SK-N-SH (cell line): Measurements from ENCODE around the gene SPDEF. TPM values are rescaled to one million over a fixed set of nuclear protein-coding genes. Genes with fewer than 3 reads are reported as not detected.

Experiments
- CTCF ChIA-PET: fragments of 300-600, 350-600 bp; formaldehyde crosslinking; extraction: SDS; loops from one replicate; lab custom pipeline; 2021; lab: Yijun Ruan, JAX
- POLR2A ChIA-PET: fragments of 350-600 bp; sonication (Branson Sonifier 250); formaldehyde crosslinking; extraction: SDS; loops from one replicate; lab custom pipeline; 2020; ENCODE audit warnings: antibody characterized with exemption, inconsistent platforms; lab: Yijun Ruan, JAX
- DNase-seq: peaks from one replicate; pipeline ENCODE4 v3.0.0; 2012
- H2AFZ ChIP-seq: fragments of 200-600 bp; sonication (generic); 2 replicates; pipeline ENCODE4 v1.8.1; 2016; ENCODE audit warnings: antibody characterized with exemption, mild to moderate bottlenecking, low read depth
- H3F3A ChIP-seq: fragments of 200-600 bp; sonication (generic); replicated peaks from 2 replicates; pipeline ENCODE3; 2016; ENCODE audit warnings: antibody characterized with exemption, mild to moderate bottlenecking; ENCODE audit not compliant: insufficient read depth
- H3K27ac ChIP-seq, 2 experiments: fragments of 200-500 bp in 1 of 2; fragments of 200-600 bp in 1 of 2; sonication (Bioruptor generic) in 1 of 2; sonication (generic), shearing (Covaris generic) in 1 of 2; 2 replicates each; pipeline versions ENCODE4 v1.5.1 to v1.6.1; 2014 to 2016; ENCODE audit warnings: low read depth in 2 of 2, inconsistent platforms in 1 of 2, low read length in 1 of 2, mild to moderate bottlenecking in 1 of 2, mixed read lengths in 1 of 2
- H3K27me3 ChIP-seq: fragments of 200-600 bp; sonication (generic), shearing (Covaris generic); 2 replicates; pipeline ENCODE4 v1.6.1; 2016; ENCODE audit warnings: mixed run types; ENCODE audit not compliant: insufficient read depth
- H3K36me3 ChIP-seq, 2 experiments: fragments of 200-500 bp in 1 of 2; fragments of 200-600 bp in 1 of 2; sonication (Bioruptor generic) in 1 of 2; sonication (generic) in 1 of 2; replicated peaks in 1 of 2; 2 replicates each; pipeline versions ENCODE3 to v1.5.1; 2014 to 2016; ENCODE audit warnings: low read length in 1 of 2, mild to moderate bottlenecking in 1 of 2; ENCODE audit not compliant: insufficient read depth in 2 of 2, control insufficient read depth in 1 of 2
- H3K4me1 ChIP-seq, 2 experiments: fragments of 200-500 bp in 1 of 2; fragments of 200-600 bp in 1 of 2; sonication (Bioruptor generic) in 1 of 2; sonication (generic), shearing (Covaris generic) in 1 of 2; 2 replicates each; pipeline versions ENCODE4 v1.5.1 to v1.6.1; 2014 to 2016; ENCODE audit warnings: low read depth in 1 of 2, low read length in 1 of 2, mixed run types in 1 of 2; ENCODE audit not compliant: insufficient read depth in 2 of 2, control insufficient read depth in 1 of 2
- H3K4me2 ChIP-seq: fragments of 200-600 bp; sonication (generic), shearing (Covaris generic); 2 replicates; pipeline ENCODE4 v1.6.1; 2017; ENCODE audit warnings: mixed run types
- H3K4me3 ChIP-seq, 2 experiments: fragments of 200-500 bp in 1 of 2; fragments of 200-600 bp in 1 of 2; sonication (Bioruptor generic) in 1 of 2; sonication (generic), shearing (Covaris generic) in 1 of 2; 2 replicates each; pipeline versions ENCODE4 v1.5.1 to v1.8.1; 2014 to 2016; ENCODE audit warnings: low read depth in 2 of 2, inconsistent platforms in 1 of 2, low read length in 1 of 2, mild to moderate bottlenecking in 1 of 2, mixed read lengths in 1 of 2, moderate library complexity in 1 of 2
- H3K79me2 ChIP-seq: fragments of 200-600 bp; sonication (generic); 2 replicates; pipeline ENCODE4 v1.8.1; 2017; ENCODE audit warnings: mild to moderate bottlenecking; ENCODE audit not compliant: insufficient read depth
- H3K9ac ChIP-seq: fragments of 200-600 bp; sonication (generic); 2 replicates; pipeline ENCODE4 v1.6.1; 2017; ENCODE audit warnings: mixed run types
- H3K9me2 ChIP-seq: fragments of 200-600 bp; sonication (generic); 2 replicates; pipeline ENCODE4 v1.6.1; 2017; ENCODE audit warnings: mixed run types
- H3K9me3 ChIP-seq: fragments of 200-600 bp; sonication (generic); 2 replicates; pipeline ENCODE4 v1.6.1; 2017; ENCODE audit warnings: mixed run types, mild to moderate bottlenecking, moderate library complexity
- H4K20me1 ChIP-seq: fragments of 200-600 bp; sonication (generic); 2 replicates; pipeline ENCODE4 v1.6.1; 2017; ENCODE audit warnings: mild to moderate bottlenecking, mixed run types; ENCODE audit not compliant: insufficient read depth
- CHD2 ChIP-seq: fragments of 150-350 bp; IDR thresholded peaks from 2 replicates; pipeline ENCODE4 v1.6.1; 2018; ENCODE audit warnings: low read length; ENCODE audit not compliant: partially characterized antibody
- ELF1 ChIP-seq: IDR thresholded peaks from 2 replicates; pipeline ENCODE4 v1.4.0; 2012
- EZH2phosphoT487 ChIP-seq: fragments of 200-600 bp; sonication (generic); IDR thresholded peaks from 2 replicates; pipeline ENCODE4 v1.6.1; 2017; ENCODE audit warnings: low read depth, mixed run types, mild to moderate bottlenecking, antibody characterized with exemption, moderate library complexity, borderline replicate concordance
- FOSL2 ChIP-seq: IDR thresholded peaks from 2 replicates; pipeline ENCODE4 v1.4.0; 2012; ENCODE audit warnings: low read depth, mild to moderate bottlenecking, moderate library complexity, borderline replicate concordance
- GABPA ChIP-seq: IDR thresholded peaks from 2 replicates; pipeline ENCODE4 v1.4.0; 2012; ENCODE audit warnings: low read depth, mild to moderate bottlenecking
- IRF3 ChIP-seq: fragments of 150-350 bp; IDR thresholded peaks from 2 replicates; pipeline ENCODE4 v1.6.1; 2016; ENCODE audit warnings: mild to moderate bottlenecking, low read depth, low read length
- NFIC ChIP-seq: IDR thresholded peaks from 2 replicates; pipeline ENCODE4 v1.4.0; 2012; ENCODE audit warnings: borderline replicate concordance
- NRF1 ChIP-seq: IDR thresholded peaks from 2 replicates; pipeline ENCODE4 v1.6.1; 2012; ENCODE audit warnings: low read depth, mild to moderate bottlenecking, low read length
- POLR2AphosphoS5 ChIP-seq: IDR thresholded peaks from 2 replicates; pipeline ENCODE4 v1.6.1; 2012; ENCODE audit warnings: low read depth, low read length
- RAD21 ChIP-seq: IDR thresholded peaks from 2 replicates; pipeline ENCODE4 v1.6.1; 2012; ENCODE audit warnings: mild to moderate bottlenecking, low read length
- RCOR1 ChIP-seq: fragments of 150-350 bp; IDR thresholded peaks from 2 replicates; pipeline ENCODE4 v1.6.1; 2017; ENCODE audit warnings: antibody characterized with exemption, low read length
- RFX5 ChIP-seq: IDR thresholded peaks from 2 replicates; pipeline ENCODE4 v1.6.1; 2012; ENCODE audit warnings: mild to moderate bottlenecking, improper control_type of control experiment, low read length
- RXRA ChIP-seq: IDR thresholded peaks from 2 replicates; pipeline ENCODE4 v1.4.0; 2012; ENCODE audit warnings: low read depth, mild to moderate bottlenecking, borderline replicate concordance
- SIN3A ChIP-seq: IDR thresholded peaks from 2 replicates; pipeline ENCODE4 v1.6.1; 2012; ENCODE audit warnings: low read depth, mild to moderate bottlenecking, low read length, moderate library complexity, borderline replicate concordance
- TEAD4 ChIP-seq: IDR thresholded peaks from 2 replicates; pipeline ENCODE4 v1.4.0; 2012; ENCODE audit warnings: mild to moderate bottlenecking, borderline replicate concordance; ENCODE audit not compliant: insufficient read depth
- YY1 ChIP-seq: IDR thresholded peaks from 2 replicates; pipeline ENCODE4 v1.4.0; 2012; ENCODE audit warnings: low read depth, mild to moderate bottlenecking
- WGBS: methylation state at CpG from one replicate; pipeline ENCODE4 v1.1.6; 2017; ENCODE audit warnings: low lambda C conversion rate; 5-methylcytosine and 5-hydroxymethylcytosine counted together
- polyA plus RNA-seq, 3 experiments: library from polyadenylated mRNA; depleted of rRNA; stranded (reverse); fragments of >200 nt; gene quantifications; 2 replicates each; pipeline ENCODE4 v1.2.3, GENCODE V29; 2012
- TF ChIP-seq, protein P1 (sequence below): fragments of 150-350 bp; IDR thresholded peaks from 2 replicates; pipeline ENCODE4 v1.6.1; 2017; ENCODE audit warnings: antibody characterized with exemption, low read length, low read depth, borderline replicate concordance
- TF ChIP-seq, protein P2 (sequence below): fragments of 200-600 bp; sonication (generic); IDR thresholded peaks from 2 replicates; pipeline ENCODE4 v1.6.1; 2017; ENCODE audit warnings: antibody characterized with exemption, mild to moderate bottlenecking, moderate library complexity

Gene SPDEF
- polyA plus RNA-seq, 1 of the 3 experiments (the other 2 are of a cell fraction): 0.10 TPM

GRCh38 chr6:34569361-34569973 is 13.3 kb upstream of the SPDEF start (continued):
- TF ChIP-seq, protein P1, sequence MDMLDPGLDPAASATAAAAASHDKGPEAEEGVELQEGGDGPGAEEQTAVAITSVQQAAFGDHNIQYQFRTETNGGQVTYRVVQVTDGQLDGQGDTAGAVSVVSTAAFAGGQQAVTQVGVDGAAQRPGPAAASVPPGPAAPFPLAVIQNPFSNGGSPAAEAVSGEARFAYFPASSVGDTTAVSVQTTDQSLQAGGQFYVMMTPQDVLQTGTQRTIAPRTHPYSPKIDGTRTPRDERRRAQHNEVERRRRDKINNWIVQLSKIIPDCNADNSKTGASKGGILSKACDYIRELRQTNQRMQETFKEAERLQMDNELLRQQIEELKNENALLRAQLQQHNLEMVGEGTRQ: no peak
- TF ChIP-seq SIN3A (no peak), NRF1 (no peak), RAD21 (no peak)

DNA sequence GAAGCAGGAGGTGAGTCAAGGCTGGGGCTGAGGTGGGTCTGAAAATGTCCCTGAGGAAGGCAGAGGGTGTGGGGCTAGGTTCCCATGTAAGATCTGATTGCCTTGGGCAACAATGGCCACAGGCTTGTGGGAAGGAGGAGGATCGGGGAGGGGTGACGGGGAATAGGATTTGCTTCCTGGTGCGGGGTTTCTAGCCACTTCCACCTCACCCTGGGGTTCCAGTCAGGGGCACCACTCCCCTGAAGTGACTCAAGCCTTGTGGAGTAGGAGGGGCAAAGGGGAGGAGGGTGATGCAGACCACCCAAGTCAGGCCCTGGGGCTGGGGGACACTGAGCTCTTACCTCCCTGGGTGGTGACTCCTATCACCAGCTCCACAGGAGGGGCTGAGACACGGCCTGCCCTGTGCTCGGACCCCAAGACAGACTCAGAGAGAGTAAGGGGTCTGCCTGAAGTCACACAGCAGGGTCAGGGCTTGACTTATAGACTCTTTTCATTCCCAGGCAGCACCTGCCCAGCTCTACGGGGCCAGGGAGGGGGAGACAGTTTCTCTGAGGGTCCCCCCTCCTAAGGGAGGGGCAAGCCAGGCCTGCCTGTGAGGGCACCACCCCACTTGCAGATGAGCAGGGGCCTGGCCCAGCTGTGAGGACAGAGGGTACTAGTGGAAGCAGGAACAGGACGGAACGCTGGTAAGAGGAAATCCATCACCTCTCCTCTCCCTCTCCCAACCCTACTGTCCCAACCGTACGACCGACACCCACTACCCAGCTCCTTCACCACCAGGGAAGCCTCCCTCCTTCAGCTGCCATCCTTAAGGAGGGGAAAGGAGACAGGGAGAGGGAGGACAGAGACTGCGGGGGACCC is 12.4 kb upstream of the SPDEF start:
- ChIA-PET POLR2A (no interaction called here), CTCF (interaction anchor here (1.1 to 3.2 kb wide), 2 partner anchors 21 to 41 kb away, joined by 3 to 14 read pairs; no protein-coding TSS in a partner anchor)
- H3K27me3 ChIP-seq: no peaks in the 10 kb centered on the region
- no peaks in the 10 kb centered on the region for H3F3A ChIP-seq
- H4K20me1 ChIP-seq: no peaks in the 10 kb centered on the region
- H2AFZ ChIP-seq: no peak overlapping the region
- H3K4me2 ChIP-seq: no peak overlapping the region
- H3K36me3 ChIP-seq: no peaks in the 10 kb centered on the region
- peak; percentile 27 for DNase-seq
- no peak overlapping the region for H3K27ac ChIP-seq
- no peak overlapping the region for H3K4me3 ChIP-seq
- H3K79me2 ChIP-seq: no peaks in the 10 kb centered on the region
- no peaks in the 10 kb centered on the region for H3K9me3 ChIP-seq
- no peaks in the 10 kb centered on the region; a peak in 1 of 4 replicates for H3K4me1 ChIP-seq
- WGBS: 93% methylated on average over 9 of the region's 12 CpGs
- TF ChIP-seq POLR2AphosphoS5 (no peak), RCOR1 (no peak), SIN3A (no peak), RXRA (no peak), FOSL2 (no peak), CHD2 (no peak), RFX5 (no peak), IRF3 (no peak), ELF1 (no peak), YY1 (no peak), TEAD4 (no peak), EZH2phosphoT487 (no peak), NFIC (no peak), GABPA (no peak)
- TF ChIP-seq, protein P2, sequence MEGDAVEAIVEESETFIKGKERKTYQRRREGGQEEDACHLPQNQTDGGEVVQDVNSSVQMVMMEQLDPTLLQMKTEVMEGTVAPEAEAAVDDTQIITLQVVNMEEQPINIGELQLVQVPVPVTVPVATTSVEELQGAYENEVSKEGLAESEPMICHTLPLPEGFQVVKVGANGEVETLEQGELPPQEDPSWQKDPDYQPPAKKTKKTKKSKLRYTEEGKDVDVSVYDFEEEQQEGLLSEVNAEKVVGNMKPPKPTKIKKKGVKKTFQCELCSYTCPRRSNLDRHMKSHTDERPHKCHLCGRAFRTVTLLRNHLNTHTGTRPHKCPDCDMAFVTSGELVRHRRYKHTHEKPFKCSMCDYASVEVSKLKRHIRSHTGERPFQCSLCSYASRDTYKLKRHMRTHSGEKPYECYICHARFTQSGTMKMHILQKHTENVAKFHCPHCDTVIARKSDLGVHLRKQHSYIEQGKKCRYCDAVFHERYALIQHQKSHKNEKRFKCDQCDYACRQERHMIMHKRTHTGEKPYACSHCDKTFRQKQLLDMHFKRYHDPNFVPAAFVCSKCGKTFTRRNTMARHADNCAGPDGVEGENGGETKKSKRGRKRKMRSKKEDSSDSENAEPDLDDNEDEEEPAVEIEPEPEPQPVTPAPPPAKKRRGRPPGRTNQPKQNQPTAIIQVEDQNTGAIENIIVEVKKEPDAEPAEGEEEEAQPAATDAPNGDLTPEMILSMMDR: no peak
- no peaks in the 10 kb centered on the region for H3K9me2 ChIP-seq
- H3K9ac ChIP-seq: no peak overlapping the region
